ENCODE measurements around the gene HSP90B1. TPM values are rescaled to one million over a fixed set of nuclear protein-coding genes. Genes with fewer than 3 reads are reported as not detected.

Gene HSP90B1
- polyA plus RNA-seq (ENCODE audit: insufficient read length in 3 of 3), result 1,000 to 10,000 TPM; 1,061 to 1,210 (median 1,097) TPM

- peak; percentile 99 to 100 (median 99) for DNase-seq (ENCODE audit: low read depth in 3 of 3, low spot score in 2 of 3)
Observed at GRCh38 chr12:103930034-103930786, at the start of gene HSP90B1. Gene HSP90B1 (plus strand): TSS chr12:103930410. CDS start chr12:103930516, 106 bp downstream.

DNA sequence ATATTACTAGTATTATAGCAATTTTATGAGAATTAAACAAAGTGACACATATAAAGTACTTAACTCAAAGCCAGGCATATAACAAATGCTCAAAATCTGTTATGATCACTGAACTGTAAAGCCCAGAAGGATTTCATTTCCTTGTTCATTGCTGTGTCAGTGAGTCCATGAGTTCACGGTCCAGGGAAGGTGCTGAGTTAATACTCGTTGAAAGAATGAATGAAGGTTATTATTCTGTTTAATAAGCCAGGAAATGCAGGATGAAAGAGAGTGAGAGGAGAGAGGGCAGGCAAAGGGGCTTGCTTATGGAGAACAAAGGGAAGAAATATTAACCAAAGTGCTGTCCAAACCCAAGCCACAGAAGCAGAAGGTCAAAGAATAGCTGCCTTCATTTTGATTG lies 48.9 kb upstream of the HSP90B1 start:
- no peak for DNase-seq (ENCODE audit: low read depth in 3 of 3, low spot score in 2 of 3)

- no peak for DNase-seq (ENCODE audit: low read depth in 3 of 3, low spot score in 2 of 3)
Observed at GRCh38 chr12:103882861-103883596, 47.2 kb upstream of the HSP90B1 start.

DNA sequence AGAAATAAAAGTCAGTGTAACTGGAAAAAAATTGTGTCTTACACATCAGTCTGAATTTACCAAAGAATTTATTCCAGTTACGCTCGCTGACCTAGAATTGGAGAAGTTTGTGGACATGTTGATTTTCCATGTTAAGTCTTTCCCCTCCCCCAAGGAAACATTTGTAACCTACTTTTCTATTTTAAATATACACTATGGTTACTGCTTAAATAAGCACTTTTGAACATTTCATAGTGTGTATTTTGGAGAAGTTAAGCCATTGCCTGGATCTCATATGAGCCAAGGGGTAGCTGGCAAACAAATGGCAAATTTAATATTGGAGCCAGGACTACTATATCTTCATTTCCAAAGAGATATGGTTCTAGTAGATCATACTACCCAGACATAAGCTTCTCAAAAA lies 46.3 kb upstream of the HSP90B1 start:
- DNase-seq (ENCODE audit: low read depth in 3 of 3, low spot score in 2 of 3), result no peak

DNA sequence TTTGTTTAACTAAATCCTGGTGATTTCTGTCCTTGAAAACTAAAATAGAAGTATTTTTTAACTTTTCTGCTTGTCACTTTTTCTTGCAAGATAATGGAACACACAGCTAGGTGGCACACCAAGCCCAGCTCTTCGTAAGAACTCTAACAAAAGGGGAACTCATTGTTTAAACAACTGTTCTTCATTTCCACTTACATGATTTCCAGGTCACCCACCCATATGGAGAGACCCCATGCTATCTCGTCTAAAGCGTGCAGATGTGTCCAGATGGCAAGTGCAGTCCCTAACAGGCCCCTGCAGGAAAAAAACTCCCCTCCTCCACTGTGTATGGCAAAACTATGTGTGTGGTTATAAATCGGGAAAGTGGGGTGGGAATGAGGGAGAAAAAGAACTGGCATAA lies 45.9 kb upstream of the HSP90B1 start:
- DNase-seq (ENCODE audit: low read depth in 3 of 3, low spot score in 2 of 3), result no peak

GRCh38 chr12:103886195-103886797 lies 43.9 kb upstream of the HSP90B1 start:
- DNase-seq (ENCODE audit: low read depth in 3 of 3, low spot score in 2 of 3), result no peak

- no peak for DNase-seq (ENCODE audit: low read depth in 3 of 3, low spot score in 2 of 3)
Observed at GRCh38 chr12:103887738-103888137, 42.5 kb upstream of the HSP90B1 start.

DNA sequence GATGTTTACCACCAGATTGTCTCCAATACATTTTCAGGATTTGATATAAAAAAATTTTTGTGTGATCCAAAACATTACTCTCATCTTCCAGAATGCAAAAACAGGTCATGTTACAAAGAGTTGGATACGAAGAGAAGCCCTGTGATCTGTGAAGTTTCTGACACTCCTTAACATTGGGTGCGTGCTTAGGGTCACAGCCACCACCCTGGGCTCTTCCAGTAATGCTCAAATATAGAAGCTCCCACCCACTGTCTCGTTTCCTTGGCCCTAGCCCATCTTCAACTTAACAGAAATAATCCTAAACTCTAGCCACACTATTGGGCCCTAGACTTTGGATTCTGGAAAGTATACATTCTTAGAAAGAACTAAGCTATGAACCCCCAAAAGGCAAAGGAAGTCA lies 32.9 kb upstream of the HSP90B1 start:
- DNase-seq (ENCODE audit: low read depth in 3 of 3, low spot score in 2 of 3), result no peak

DNA sequence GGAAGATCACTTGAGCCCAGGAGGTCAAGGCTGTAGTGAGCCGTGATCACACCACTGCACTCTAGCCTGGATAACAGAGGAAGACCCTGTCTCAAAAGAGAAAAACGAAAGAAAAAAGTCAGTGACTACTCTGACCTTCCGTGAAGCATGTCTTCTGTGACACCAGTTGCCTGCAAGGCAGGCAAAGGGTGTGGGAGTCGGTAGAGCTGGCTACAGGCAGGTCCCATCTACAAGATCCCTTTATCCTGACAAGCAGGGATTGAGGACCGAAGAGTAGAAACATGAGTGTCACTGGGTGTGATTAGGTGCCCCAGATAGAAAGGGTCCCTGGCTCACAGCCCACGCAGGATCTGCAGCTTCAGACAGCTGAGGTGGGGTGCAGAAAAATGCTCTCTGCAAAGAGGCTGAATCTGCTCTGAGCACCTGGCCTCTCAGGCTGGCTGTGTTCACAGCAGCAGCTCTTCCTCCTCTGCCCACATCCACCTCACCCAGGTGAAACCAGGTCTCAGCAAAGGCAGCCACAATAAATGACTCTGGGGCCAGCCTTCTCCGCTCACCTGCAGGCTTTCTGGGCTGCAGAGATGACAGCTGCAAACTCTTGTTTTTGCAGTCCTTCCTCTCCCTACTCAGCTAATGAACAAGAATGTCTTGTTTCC lies 28.6 kb upstream of the HSP90B1 start:
- no peak for DNase-seq (ENCODE audit: low read depth in 3 of 3, low spot score in 2 of 3)

- no peak for DNase-seq (ENCODE audit: low read depth in 3 of 3, low spot score in 2 of 3)
Observed at GRCh38 chr12:103903993-103904392, 26.2 kb upstream of the HSP90B1 start.

DNA sequence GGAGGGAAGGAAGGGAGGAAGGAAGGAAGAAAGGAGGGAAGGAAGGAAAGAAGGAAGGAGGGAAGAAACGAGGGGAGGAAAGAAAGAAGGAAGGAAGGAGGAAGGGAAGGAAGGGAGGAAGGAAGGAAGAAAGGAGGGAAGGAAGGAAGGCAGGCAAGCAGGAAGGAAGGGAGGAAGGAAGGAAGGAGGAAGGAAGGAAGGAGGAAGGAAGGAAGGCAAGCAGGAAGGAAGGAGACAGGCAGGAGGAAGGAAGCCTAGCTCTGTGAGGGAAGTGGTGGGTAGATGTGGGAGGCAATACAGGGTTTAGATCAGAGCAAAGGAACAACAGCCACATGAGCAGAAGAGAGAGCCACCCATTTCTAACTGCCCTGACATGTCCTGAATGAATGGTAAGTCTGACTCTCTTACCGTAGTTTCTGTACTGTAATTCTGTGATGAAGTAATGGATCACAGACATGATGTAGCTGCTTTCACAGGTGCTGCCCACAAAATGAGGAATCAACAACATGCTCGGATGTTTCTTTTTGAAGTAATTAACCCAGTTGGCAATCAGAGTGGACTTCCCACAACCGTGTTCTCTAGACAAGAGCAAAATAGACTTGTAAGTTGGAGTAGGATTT lies 24.4 kb upstream of the HSP90B1 start:
- DNase-seq (ENCODE audit: low read depth in 3 of 3, low spot score in 2 of 3), result no peak

GRCh38 chr12:103908246-103908541 lies 22.0 kb upstream of the HSP90B1 start:
- no peak for DNase-seq (ENCODE audit: low read depth in 3 of 3, low spot score in 2 of 3)

DNA sequence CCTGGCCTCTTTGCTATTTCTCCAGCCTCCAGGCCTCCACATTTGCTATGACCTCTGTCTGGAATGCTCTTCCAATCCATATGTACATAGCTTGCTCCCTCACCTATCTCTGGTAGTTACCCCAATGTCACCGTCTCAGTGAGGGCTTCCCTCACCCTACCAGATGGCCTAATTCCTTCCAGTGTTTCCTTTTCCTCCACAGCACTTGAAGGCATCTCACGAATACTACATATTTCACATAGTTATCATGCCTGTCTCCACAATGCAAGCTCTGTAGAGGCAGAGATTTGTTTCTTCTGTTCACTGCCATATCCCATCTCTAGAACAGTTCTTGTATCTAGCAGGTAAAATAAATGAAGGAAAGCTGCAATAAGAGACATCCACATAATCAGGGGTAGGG lies 21.3 kb upstream of the HSP90B1 start:
- no peak for DNase-seq (ENCODE audit: low read depth in 3 of 3, low spot score in 2 of 3)

- no peak for DNase-seq (ENCODE audit: low read depth in 3 of 3, low spot score in 2 of 3)
Observed at GRCh38 chr12:103909811-103910210, 20.4 kb upstream of the HSP90B1 start.

- no peak for DNase-seq (ENCODE audit: low read depth in 3 of 3, low spot score in 2 of 3)
Observed at GRCh38 chr12:103912069-103912468, 18.1 kb upstream of the HSP90B1 start.

DNA sequence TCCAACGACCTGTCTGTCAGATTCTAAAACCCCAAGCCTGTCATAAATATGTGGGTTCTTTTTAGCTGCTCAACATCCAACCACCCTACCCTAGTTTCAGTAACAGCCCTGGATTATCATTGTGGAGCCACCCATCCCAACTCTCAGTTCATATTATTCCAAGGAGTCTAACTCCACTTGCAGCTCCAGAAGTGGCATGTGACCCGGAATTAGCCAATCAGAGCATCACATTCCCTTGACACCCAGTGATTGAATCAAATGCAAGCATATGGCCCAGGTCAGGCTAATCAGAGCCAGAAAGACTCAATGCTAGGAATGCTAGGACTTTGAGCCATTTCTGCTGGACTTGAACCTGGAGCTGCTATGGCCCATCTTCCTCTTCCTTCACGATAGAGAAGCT lies 17.1 kb upstream of the HSP90B1 start:
- DNase-seq (ENCODE audit: low read depth in 3 of 3, low spot score in 2 of 3), result no peak

GRCh38 chr12:103915306-103915705 lies 14.9 kb upstream of the HSP90B1 start:
- no peak for DNase-seq (ENCODE audit: low read depth in 3 of 3, low spot score in 2 of 3)

DNA sequence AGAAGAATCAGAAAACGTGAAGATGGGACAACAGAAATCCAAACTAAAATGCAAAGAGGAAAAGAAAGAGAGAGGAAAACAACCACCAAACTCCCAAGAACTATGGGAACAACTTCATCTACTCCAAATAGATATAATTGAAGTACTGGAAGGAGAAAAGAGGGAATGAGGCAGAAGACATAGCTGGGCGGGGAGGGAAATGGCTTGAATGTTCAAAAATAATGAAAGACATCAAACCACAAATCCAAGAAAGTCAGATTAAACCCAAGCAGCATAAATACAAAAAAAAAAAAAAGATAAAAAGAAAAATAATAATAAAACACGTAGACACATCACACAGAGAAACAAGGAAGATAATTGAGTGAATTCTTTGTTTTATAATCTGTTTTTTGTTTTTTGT lies 12.3 kb upstream of the HSP90B1 start:
- DNase-seq (ENCODE audit: low read depth in 3 of 3, low spot score in 2 of 3), result no peak

DNA sequence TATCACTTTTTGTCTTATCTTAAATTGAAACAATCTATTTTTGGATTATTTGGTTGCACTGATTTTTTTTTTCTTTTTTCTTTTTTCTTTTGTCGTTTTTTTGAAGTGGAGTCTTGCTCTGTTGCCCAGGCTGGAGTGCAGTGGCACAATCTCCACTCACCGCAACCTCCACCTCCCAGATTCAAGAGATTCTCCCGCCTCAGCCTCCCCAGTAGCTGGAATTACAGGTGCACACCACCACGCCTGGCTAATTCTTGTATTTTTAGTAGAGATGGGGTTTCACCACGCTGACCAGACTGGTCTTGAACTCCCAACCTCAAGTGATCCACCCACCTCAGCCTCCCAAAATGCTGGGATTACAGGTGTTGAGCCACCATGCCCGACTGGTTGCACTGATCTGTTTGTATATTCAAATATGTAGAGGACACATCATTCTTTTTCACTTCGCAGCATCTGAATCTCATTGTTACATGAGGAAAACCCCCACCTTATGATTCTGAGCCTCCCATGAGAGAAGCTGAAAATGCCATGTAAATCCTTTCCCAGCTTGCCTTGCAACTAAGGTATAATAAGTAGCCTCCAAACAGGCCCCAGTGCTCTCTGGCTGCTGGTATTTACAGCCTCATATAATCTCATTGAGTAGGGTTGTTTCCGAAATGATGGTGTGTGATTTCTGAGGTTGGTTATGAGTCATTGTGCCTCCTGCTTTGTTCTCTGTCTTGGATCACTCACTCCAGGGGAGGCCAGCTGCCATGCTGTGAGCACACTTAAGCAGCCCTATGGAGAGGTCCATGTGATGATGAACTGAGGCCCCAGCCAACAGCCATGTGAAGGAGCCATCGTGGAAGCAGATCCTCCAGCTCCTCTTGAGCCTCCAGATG lies 5.2 kb upstream of the HSP90B1 start:
- no peak for DNase-seq (ENCODE audit: low read depth in 3 of 3, low spot score in 2 of 3)

- DNase-seq (ENCODE audit: low read depth in 3 of 3, low spot score in 2 of 3), result peak in 1 of 3 donors; percentile 2
Observed at GRCh38 chr12:103928682-103929045, 1.5 kb upstream of the HSP90B1 start.

Data from right renal cortex interstitium (tissue), 3 donors.